GM11168 (cell line): Measurements from ENCODE around the gene LRRC36.

Experiments used
- in situ Hi-C: fragments of 300-500 bp; cut with MboI; formaldehyde crosslinking; loops from one replicate; pipeline ENCODE4 v1.12.0; 2022; ENCODE audit warnings: low sequenced_read_pairs; ENCODE audit not compliant: unreplicated experiment

LRRC36 gene

GRCh38 chr16:67415872-67416793, 89.5 kb downstream of the LRRC36 start, which contains the start of gene ZDHHC1:
TSS of gene ZDHHC1 (minus strand) at chr16:67416477. CDS start at chr16:67407775, 8,702 bp downstream.
- in situ Hi-C loops, result loop anchor here (25.0 kb wide), 1 partner anchor 454 kb away; the partner anchor contains the start of gene CES3

GRCh38 chr16:67417333-67418061, 90.9 kb downstream of the LRRC36 start:
- in situ Hi-C loops, result loop anchor here (25.0 kb wide), 1 partner anchor 455 kb away; the partner anchor contains the start of gene CES3

DNA sequence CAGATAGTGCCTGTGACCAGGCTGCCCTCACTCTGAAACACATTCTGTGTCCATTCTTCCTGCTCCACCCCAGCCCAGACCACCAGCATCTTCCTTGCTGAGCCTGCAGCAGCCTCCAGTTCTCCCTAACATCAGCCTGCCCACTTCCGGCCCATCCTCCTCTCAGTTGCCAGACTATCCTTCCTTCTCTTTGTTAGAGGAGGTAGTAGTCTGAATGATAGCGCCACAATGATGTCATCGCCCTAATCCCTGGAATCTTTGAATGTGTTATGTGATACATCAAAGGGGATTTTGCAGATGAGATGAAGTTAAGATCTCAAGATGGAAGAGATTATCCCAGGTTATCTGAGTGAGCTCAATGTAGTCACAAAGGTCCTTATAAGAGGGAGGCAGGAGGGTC, 92.9 kb downstream of the LRRC36 start:
- in situ Hi-C loops, result loop anchor here (25.0 kb wide), 1 partner anchor 457 kb away; the partner anchor contains the start of gene CES3

- in situ Hi-C loops, result loop anchor here (25.0 kb wide), 1 partner anchor 458 kb away; the partner anchor contains the start of gene CES3
Measured at GRCh38 chr16:67419931-67420330, 93.3 kb downstream of the LRRC36 start.

GRCh38 chr16:67421030-67421429, 94.4 kb downstream of the LRRC36 start:
- in situ Hi-C loops, result loop anchor here (25.0 kb wide), 1 partner anchor 459 kb away; the partner anchor contains the start of gene CES3

GRCh38 chr16:67423015-67423414, 96.4 kb downstream of the LRRC36 start:
- in situ Hi-C loops, result loop anchor here (25.0 kb wide), 1 partner anchor 461 kb away; the partner anchor contains the start of gene CES3

GRCh38 chr16:67423611-67424260, 97.1 kb downstream of the LRRC36 start:
- in situ Hi-C loops, result loop anchor here (25.0 kb wide), 1 partner anchor 461 kb away; the partner anchor contains the start of gene CES3

DNA sequence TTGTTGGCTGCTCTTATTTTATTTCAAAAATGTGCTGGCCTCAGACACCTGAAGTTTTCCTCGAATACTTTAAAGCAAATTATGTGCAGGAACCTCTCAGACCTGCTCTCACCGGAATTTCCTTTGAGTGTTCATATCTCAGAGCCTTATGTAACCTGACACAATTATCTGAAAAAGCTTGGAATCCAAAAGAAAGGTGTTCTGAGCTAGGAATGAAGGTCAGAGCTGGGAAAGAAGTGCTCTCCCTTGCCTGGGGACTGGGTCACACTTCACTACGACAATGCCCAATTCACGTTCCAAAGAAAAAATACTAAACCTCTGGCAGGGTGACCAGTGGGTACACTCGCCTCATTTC, 97.6 kb downstream of the LRRC36 start:
- in situ Hi-C loops, result loop anchor here (25.0 kb wide), 1 partner anchor 462 kb away; the partner anchor contains the start of gene CES3

GRCh38 chr16:67425061-67425460, 98.4 kb downstream of the LRRC36 start:
- in situ Hi-C loops, result no loop called here

DNA sequence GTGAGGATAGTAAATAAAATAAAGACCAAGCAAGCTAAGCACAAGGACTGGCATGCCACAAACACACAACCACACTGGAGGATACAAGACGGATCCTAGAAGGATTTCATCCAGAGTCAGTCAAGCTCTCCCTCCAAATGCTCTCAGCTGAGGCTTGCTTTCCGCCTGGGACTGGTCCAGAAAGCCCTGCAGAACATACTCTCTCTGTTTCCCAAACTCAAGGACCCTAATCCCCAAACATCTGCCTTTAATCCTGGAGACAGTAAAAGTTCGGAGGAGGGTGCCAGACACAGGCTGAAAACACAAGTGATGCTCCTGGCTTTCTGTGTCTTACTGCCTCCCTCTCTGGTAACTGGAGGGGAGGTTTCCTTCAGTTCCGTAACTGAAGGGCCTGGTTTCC, 99.0 kb downstream of the LRRC36 start:
- in situ Hi-C loops, result no loop called here

GRCh38 chr16:67426022-67426421, 99.4 kb downstream of the LRRC36 start:
- in situ Hi-C loops, result no loop called here

- in situ Hi-C loops, result no loop called here
Measured at GRCh38 chr16:67426950-67427349, 100.3 kb downstream of the LRRC36 start.

DNA sequence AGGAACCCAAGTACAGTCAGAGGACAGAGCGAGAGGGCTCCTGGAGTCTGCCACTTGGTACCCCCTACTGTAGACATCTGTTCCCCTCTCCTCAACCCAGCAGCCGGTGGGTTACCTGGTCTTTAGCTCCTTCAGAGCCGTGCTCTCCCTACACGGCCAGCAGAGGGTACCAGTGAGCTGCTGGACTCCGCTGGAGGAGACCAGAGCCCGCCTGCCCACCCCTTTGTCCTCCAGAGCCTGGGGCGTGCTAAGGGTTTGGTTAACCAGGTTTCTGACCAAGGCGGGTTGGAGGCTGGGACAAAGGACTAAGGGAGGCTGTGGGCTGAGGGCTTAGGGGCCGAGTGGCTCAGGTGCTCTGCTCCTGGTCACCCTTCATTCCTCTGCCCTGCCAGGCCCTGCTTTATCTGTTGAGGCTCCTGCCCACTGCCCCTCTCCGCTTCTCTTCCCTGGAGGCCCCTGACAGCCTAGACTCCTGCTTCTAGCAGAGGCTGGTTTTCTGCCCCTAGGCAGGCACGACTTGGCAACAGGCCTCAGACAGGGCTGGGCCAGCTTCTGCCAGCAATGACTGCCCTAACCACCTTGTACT, 101.6 kb downstream of the LRRC36 start:
- in situ Hi-C loops, result no loop called here

DNA sequence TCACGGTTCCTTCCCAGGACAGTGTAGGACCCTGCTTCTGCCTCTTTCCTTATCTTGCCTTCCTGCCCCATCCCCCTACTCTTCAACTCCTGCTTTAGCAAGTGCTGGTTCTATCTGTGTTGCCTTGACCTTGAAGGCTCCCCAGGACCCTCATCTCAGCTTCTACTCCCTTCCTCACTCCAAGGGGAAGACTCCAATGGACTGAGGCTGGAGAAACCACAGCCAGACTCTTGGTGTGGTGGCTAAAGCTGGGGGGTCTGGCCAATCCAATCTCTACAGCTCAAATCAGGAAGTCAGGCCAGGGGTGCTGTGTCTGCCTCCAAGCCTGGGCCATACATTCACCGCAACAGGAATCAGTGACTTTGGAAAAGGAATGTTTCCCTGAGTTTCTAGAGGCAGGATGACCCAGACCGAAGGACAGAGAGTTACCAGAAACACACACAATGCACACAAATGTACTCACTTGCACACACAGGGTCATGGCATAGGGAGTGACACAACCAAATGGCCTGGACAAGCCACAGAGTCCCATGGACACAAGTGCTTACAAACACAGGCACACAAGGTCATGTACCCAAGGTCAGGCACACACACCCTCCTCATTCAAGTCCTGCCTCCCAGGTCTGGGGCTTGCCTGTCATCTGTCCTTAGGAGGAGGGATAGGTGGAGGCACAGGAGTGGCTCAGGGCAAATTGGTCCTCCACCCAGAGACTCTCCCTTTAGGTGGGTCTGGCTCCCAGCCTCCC, 102.6 kb downstream of the LRRC36 start:
- in situ Hi-C loops, result no loop called here

- in situ Hi-C loops, result no loop called here
Measured at GRCh38 chr16:67429799-67430503, 103.3 kb downstream of the LRRC36 start.

GRCh38 chr16:67430504-67430976, 103.9 kb downstream of the LRRC36 start:
- in situ Hi-C loops, result no loop called here

GRCh38 chr16:67430977-67431774, 104.6 kb downstream of the LRRC36 start, which contains the start of gene HSD11B2:
TSS of gene HSD11B2 (plus strand) at chr16:67431121. CDS start at chr16:67431249, 128 bp downstream.
- in situ Hi-C loops, result no loop called here
